Measurements from ENCODE around the gene HS1BP3. TPM values are rescaled to one million over a fixed set of nuclear protein-coding genes. Genes with fewer than 3 reads are reported as not detected.

Gene HS1BP3
- total and polyA plus RNA-seq, 9 of the 15 experiments (the other 6 are each of a cell fraction or from before 2014, with no cell fraction given): 0.41 to 8.3 (median 5.9) TPM

DNA sequence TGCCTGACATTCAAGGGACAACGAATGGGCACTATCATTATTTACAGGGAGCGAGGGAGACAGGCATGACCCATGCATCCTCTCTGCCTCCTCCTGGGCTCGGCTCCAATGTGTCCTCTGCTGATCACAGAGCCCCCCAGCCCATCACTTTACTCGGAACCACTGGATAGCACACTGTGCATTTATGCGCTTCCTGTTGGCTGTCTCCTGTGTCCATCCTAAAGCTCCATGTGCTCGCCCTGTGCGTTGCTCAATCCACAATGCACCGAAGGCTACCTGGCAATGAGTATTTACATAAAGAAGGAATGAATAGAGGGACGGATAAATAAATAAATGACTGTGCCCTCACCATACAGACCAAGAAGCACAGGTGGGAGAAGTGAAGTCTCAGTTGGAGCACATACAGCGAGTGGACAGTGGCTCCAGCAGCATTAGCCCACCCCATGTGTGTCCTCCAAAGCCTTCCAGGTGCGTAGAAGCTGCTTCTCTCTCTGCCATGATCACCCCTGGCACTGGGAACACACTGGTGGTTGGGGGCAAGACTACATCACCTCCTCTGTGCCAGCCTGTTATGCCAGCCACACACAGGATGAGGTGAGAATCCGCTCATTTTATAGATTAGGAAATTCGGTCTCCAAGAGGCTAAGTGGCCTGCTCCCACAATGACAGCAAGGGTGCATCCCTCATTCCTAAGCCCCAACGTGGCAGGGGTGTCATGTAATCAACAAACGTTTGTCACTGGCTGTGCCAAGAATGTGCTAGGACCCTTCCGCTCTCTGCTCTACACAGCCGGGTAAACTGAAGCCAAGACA is 13.7 kb upstream of the HS1BP3 start:
- H3K9ac ChIP-seq (ENCODE audit: insufficient read depth in 1 of 2, low read depth in 2 of 2, low read length in 2 of 2): no peak overlapping the region
- H3K9me3 ChIP-seq (replicated peaks; ENCODE audit: control insufficient read depth, insufficient read depth, low read depth, low read length): no peaks in the 10 kb centered on the region
- intact Hi-C loops (cut with micrococcal nuclease): loop anchor here (5.0 to 10.0 kb wide), 4 partner anchors 120 to 650 kb away; no protein-coding TSS in a partner anchor
- POLR2A ChIA-PET: interaction anchor here (0.6 kb wide), 1 partner anchor 148 kb away, joined by 5 read pairs; no protein-coding TSS in a partner anchor
- H3K27me3 ChIP-seq (ENCODE audit: control insufficient read depth in 2 of 2, insufficient read depth in 2 of 2, low read length in 2 of 2): peaks cover 35 to 66% of the 10 kb centered on the region in 2 experiments; a peak in 4 of 5 replicates
- H2AFZ ChIP-seq (ENCODE audit: low read depth, low read length): no peak overlapping the region
- no peaks in the 10 kb centered on the region for H3K36me3 ChIP-seq (ENCODE audit: control insufficient read depth, insufficient read depth, low read length)
- no TSS peak for BruUV-seq (replicated peaks)
- H3K4me1 ChIP-seq (replicated peaks in 1 of 2; ENCODE audit: control insufficient read depth in 2 of 2, insufficient read depth in 2 of 2, low read length in 2 of 2): peaks cover 0 to 22% of the 10 kb centered on the region in 2 experiments; a peak in 2 of 5 replicates
- ATAC-seq (no peak), FAIRE-seq (no peak), DNase-seq (ENCODE audit: extremely low read depth in 1 of 4, low spot score in 3 of 4) (no peak)
- H3K9me1 ChIP-seq (ENCODE audit: control insufficient read depth, insufficient read depth, low read length): no peaks in the 10 kb centered on the region
- H3K27ac ChIP-seq (ENCODE audit: extremely low read depth, low read depth, low read length): no peak overlapping the region
- no peak overlapping the region for H3K4me2 ChIP-seq (ENCODE audit: insufficient read depth, low read length)
- in situ Hi-C loops (cut with MboI): loop anchor here (25.0 kb wide), 1 partner anchor 598 kb away; no protein-coding TSS in a partner anchor
- CTCF ChIA-PET (ENCODE audit: low intra/inter-chr PET ratio): no interaction called here
- peaks cover 4% of the 10 kb centered on the region; the same call in 1 of the 2 replicates for H4K20me1 ChIP-seq (replicated peaks; ENCODE audit: control insufficient read depth, insufficient read depth, low read length)
- TF ChIP-seq KLF13 (tag; IDR thresholded peaks at IDR 0.05; ENCODE audit: borderline replicate concordance, low read depth): no peak
- TF ChIP-seq, protein P1, sequence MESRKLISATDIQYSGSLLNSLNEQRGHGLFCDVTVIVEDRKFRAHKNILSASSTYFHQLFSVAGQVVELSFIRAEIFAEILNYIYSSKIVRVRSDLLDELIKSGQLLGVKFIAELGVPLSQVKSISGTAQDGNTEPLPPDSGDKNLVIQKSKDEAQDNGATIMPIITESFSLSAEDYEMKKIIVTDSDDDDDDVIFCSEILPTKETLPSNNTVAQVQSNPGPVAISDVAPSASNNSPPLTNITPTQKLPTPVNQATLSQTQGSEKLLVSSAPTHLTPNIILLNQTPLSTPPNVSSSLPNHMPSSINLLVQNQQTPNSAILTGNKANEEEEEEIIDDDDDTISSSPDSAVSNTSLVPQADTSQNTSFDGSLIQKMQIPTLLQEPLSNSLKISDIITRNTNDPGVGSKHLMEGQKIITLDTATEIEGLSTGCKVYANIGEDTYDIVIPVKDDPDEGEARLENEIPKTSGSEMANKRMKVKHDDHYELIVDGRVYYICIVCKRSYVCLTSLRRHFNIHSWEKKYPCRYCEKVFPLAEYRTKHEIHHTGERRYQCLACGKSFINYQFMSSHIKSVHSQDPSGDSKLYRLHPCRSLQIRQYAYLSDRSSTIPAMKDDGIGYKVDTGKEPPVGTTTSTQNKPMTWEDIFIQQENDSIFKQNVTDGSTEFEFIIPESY (CRISPR knock-in tag; IDR thresholded peaks at IDR 0.05): no peak
- no peak for TF ChIP-seq PCBP2 (IDR thresholded peaks at IDR 0.05; ENCODE audit: low read depth, low read length, poor library complexity, severe bottlenecking)
- TF ChIP-seq RAD21 (CRISPR knock-in tag; conservative IDR thresholded peaks at IDR 0.05 in 1 of 2, IDR thresholded peaks at IDR 0.05 in 1 of 2): no peak
- no peak for TF ChIP-seq EGR1 (conservative IDR thresholded peaks at IDR 0.05)
- no peaks in the 10 kb centered on the region for H3K79me2 ChIP-seq (ENCODE audit: control insufficient read depth, insufficient read depth, low read length)
- no peak overlapping the region for H3K4me3 ChIP-seq
- 4% methylated on average over 17 of the region's 17 CpGs for WGBS (ENCODE audit: insufficient coverage, low coverage, missing lambda C conversion rate)
